Omental fat pad (tissue), 4 donors: ENCODE results near the gene ESRRA. TPM values are rescaled to one million over a fixed set of nuclear protein-coding genes. Genes with fewer than 3 reads are reported as not detected.
"Not testable (repeated sequence)": the region's sequence is repeated elsewhere in the genome, so short reads cannot be mapped to it uniquely, and the experiment has no call there.

ENCODE experiments used
- ATAC-seq: fragments of 150-250 bp; one replicate; pipeline ENCODE4 v1.9.1; 2016; ENCODE audit warnings: mild to moderate bottlenecking, moderate library complexity; ENCODE audit not compliant: low FRiP score
- DNase-seq: peaks from one replicate; pipeline ENCODE4 v3.0.0-alpha.2; 2019; ENCODE audit warnings: low spot score
- CTCF ChIP-seq, 3 donors: fragments of 450-650 bp; IDR thresholded peaks; one replicate each; pipeline ENCODE4 v1.5.1; 2016 to 2017; ENCODE audit warnings: antibody characterized with exemption in 3 of 3, mild to moderate bottlenecking in 3 of 3, moderate library complexity in 2 of 3
- total RNA-seq, 4 donors: library from RNA; depleted of rRNA; stranded (reverse); fragments of >200 nt; gene quantifications; one replicate each; pipeline ENCODE4 v1.1.0, GENCODE V29; 2016

Gene ESRRA
- total RNA-seq, 4 donors from 2014 or later = 32.1 to 50.8 (median 44.6) TPM

- TF ChIP-seq CTCF (IDR thresholded peaks at IDR 0.05) = no peak
- ATAC-seq = no peak
- no peak for DNase-seq
These were observed 17.6 kb downstream of the ESRRA start for GRCh38 chr11:64322925-64323260.

GRCh38 chr11:64323373-64323772 is 18.0 kb downstream of the ESRRA start:
- ATAC-seq (no peak), DNase-seq (no peak)
- TF ChIP-seq CTCF (IDR thresholded peaks at IDR 0.05) = no peak

GRCh38 chr11:64323984-64324383 is 18.7 kb downstream of the ESRRA start:
- DNase-seq, ATAC-seq: not testable (repeated sequence)

GRCh38 chr11:64324692-64325469 is 19.6 kb downstream of the ESRRA start:
- no peak for ATAC-seq
- no peak for DNase-seq
- no peak for TF ChIP-seq CTCF (IDR thresholded peaks at IDR 0.05)

GRCh38 chr11:64327375-64327774 is 22.1 kb downstream of the ESRRA start:
- no peak for DNase-seq
- ATAC-seq = no peak
- TF ChIP-seq CTCF (IDR thresholded peaks at IDR 0.05) = no peak

GRCh38 chr11:64327993-64328392 is 22.7 kb downstream of the ESRRA start:
- ATAC-seq (no peak), DNase-seq (no peak)
- no peak for TF ChIP-seq CTCF (IDR thresholded peaks at IDR 0.05)

GRCh38 chr11:64330888-64331287 is 25.6 kb downstream of the ESRRA start:
- ATAC-seq (no peak), DNase-seq (no peak)
- TF ChIP-seq CTCF (IDR thresholded peaks at IDR 0.05) = no peak
